Stimulated activated CD8-positive, alpha-beta memory T cell treated with anti-CD3 and anti-CD28 coated beads, Interleukin-12 subunit alpha, Interleukin-12 subunit beta, amount 100 ng/mL, for 24 hours (primary cell): ENCODE measurements around the gene PTGES2.
A peak's percentile ranks its signal among the peaks of the same experiment; 100 is the strongest.

ENCODE experiments used
- DNase-seq: peaks from one replicate; pipeline ENCODE4 v3.0.0-alpha.2; 2020; ENCODE audit errors: extremely low read depth

Gene PTGES2

DNA sequence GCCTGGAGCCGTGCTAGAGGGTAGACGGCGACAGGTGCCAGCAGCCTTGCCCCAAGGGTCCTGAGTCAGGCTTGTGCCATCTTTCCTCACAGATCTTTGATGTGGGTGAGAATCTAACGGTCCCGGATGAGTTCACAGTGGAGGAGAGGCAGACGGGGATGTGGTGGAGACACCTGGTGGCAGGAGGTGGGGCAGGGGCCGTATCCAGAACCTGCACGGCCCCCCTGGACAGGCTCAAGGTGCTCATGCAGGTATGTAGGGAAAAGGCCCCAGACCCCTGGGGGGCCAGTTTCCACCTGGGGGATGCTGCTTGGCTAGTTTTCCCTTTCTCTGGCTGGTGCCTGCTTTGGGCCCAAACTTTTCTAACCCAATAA lies 24.0 kb downstream of the PTGES2 start:
- no peak for DNase-seq

- no peak for DNase-seq
Measured at GRCh38 chr9:128102861-128103588, 24.5 kb downstream of the PTGES2 start.

DNA sequence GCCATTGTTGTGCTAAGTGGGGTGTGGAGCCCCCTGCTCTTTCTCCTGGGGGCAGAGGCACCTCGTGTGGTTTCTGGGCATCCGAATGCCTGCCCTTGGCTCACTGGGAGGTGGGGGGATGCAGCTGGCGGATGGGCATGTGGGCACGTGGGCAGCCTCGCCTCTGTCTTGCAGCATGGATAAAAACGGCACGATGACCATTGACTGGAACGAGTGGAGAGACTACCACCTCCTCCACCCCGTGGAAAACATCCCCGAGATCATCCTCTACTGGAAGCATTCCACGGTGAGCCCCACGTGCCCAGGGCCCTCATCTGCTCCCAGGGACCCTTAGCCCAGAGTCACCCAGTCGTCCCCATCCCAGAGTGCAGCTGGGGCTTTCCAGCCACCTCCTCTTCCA lies 25.3 kb downstream of the PTGES2 start:
- DNase-seq: no peak

DNA sequence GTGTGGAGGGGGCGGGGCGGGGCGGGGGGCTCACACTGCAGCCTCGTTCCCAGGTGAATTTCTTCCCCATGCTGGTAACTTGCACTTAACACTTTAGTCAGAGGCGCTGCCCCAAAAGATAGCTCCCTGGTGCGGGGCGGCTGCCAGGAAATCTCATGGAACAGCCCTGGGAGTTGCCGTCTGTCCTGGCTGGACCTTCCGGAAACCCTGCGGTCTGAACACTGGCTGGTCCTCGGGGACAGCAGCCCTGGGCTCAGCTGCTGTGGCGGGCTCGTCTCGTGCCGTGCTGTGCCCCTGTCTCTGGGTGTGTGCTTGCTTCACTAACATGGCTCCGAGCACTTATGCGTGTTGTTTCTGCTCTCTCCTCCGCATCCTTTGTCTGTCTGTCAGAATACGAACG lies 25.8 kb downstream of the PTGES2 start:
- no peak for DNase-seq

DNA sequence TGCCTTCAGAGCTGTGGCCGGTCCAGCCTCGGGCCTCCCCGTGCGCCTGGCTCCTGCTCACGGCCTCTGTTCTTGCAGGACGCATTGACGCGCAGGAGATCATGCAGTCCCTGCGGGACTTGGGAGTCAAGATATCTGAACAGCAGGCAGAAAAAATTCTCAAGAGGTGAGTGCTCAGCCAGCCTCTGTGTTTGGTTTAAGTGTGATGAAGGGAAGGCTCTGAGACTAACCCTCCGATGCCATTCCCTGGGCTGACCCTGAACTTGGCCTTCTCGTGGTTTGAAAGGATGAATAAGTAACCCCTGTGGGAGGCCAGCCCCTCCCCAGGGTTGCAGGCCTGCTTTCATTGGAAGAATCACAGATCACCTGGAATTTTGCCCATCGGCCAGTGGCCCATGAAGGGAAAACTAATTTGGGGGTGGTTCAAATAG lies 26.3 kb downstream of the PTGES2 start:
- DNase-seq: no peak

GRCh38 chr9:128100581-128100980 lies 26.9 kb downstream of the PTGES2 start:
- no peak for DNase-seq

DNA sequence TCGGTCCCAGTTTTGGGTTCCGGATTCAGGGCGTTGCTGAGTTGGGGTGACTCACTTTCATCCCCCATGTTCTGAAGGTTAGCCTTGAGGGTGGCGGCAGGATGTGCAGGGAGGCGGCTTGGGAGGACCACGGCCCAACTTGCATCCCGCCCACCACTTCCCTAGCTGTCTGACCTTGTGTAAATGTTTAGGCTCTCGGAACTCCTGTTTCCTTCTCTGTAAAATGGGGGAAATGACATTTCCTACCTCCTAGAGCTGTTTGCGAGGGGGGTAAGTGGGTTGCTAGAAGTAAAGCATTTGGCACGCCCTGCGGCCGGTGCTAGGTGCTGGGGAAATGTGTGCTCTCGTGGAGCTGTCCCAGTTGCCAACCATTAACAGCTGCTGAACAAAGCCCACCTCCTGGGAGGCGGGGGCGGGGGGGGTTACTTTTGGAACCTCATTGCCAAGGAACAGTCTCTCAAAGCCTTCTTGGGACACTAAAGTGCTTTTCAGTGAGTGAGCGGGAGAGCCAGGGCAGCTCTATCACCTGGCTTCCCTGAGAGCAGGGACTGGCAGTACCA lies 27.5 kb downstream of the PTGES2 start:
- DNase-seq: no peak

DNA sequence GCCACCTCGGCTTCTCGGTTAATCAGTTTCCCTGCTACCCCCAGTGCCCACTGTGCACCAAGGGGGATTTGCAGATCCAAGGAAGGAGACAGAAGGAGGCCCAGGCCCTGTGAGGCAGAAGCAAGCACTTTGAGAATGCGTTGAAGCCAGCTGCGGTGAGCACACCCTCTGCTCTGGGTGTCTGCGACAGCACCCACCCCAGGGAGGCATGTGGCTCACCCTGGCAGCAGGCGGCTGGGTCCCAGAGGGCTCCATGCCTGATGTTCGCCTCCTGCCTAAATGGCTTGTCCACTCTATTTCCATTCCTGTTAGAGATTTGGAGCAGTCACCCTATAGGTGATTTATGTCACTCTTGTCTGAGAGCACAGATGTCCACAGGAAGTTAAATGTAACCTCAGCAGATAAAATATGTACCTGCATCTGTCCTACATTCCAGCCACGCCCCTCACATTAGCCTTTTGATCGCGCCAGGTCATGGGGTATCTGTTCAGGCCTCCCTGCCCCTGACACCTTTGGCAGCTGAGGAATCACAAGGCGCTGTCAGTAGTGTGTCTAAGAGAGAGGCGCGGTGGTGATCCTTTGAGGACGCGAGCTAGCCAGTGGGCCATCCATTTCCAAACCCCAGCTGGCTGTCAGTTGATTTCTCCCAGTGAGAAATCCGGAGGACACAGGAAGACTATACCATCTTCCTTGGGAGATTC lies 28.1 kb downstream of the PTGES2 start:
- no peak for DNase-seq

DNA sequence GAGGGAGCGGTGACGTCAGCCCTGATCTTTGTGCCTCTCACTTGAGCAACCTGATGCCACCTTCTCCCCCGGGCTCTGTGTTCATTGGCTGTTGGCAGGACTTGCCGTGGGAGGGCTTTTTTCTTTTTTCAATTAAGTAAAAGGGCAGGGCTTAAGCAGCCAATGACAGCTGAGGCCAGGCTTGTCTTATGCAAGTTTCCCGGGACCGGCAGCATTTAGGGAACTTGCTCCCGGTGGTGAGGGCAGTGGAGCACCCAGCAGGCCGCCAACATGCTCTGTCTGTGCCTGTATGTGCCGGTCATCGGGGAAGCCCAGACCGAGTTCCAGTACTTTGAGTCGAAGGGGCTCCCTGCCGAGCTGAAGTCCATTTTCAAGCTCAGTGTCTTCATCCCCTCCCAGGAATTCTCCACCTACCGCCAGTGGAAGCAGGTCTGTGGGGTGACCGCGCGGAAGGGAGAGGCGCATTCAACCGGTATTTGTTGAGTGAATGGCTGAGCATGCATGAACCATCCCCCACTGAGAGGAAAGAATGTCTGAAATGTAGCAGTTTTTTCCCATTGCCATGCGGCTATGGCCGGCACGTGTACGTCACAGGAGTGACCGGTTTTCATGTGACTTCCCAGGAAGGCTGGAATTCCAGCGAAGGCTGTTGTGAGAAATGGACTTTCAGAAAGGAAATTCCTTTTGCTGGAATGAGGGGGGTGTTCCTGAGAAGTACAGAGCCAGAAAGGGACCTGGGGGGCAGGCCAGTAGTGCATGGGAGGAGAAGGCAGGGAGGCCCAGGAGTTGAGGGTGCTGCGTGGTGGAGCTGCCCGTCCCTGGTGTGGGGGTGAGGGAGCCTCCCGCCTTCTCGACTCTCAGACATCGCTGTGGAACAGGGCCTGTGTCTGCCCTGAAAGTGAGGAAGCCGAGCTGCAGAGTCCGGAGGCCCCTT lies 29.0 kb downstream of the PTGES2 start:
- DNase-seq: peak; percentile 30

DNA sequence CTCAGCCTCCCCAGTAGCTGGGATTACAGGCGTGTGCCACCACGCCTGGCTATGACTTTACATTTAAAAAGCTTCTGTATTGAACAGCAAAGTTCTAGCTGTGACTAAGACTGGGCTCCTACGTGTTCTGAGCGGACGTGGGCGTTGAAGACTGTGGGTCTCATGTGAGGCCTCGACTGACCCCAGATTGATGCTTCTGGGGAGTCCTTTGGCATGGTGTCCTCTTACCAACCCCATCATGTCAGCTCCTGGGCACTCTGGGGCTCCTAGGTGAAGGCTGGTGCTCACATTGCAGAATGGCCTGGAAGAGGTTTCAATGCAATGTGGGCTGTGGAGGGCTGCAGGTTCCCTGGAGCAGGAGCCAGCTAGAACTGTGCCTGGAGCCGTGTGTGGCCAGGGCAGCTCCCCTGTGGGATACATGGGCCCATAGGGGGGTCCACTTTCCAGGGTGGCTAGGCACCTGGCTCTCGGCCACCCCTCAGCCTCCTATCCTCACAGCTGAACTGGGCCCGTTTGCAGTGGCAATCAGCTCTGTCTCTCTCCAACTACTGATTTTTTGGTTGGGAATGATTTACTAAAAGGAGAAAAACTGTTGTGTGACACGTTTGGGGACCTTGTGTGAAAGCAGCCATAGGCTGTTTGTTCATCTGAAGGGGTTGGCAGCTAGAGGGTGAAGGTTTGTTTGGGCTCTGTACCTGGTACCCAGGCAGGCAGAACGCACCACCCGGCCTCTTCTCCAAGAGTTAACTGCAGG lies 29.8 kb downstream of the PTGES2 start:
- no peak for DNase-seq

DNA sequence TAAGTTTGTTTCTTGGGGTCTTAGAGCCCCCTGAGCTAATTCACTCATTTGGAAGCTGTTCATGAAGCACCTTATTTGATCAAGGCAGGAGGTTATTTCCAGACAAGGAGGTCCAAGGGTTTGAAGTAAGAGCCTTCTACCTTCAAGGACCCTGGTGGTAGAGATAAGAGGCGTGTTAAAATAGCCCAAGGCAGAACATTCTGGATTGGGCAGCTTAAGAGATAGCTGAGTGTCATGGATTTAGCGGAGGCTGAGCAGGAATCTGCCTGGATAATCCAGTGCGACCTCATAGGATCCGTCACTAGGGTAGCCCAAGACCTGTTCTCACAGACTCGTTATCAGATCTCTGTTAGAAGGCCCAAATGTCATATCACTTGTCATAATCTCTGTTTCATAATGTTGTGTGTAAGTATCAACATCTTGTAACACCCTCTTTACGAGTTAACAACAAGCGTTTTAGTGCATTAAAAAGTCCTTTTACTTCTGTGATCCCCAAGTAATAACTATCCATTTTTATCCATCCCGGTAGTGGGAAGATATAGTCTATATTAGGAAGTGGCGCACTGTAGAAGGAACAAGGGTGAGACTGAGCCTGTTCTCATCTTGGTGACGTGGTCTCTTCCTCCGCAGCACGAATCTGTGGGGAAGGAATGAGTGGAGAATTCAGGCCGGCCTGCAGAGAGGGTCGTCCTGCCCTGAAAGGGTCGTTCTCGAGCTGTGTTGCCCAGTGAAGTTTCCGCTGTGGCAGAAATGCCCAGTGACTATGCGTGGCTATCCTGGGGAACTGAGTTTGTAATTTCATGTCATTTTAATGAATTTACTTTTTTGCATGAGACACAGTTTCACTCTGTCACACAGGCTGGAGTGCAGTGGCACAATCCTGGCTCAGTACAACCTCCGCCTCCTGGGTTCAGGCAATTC lies 30.7 kb downstream of the PTGES2 start:
- DNase-seq: no peak

DNA sequence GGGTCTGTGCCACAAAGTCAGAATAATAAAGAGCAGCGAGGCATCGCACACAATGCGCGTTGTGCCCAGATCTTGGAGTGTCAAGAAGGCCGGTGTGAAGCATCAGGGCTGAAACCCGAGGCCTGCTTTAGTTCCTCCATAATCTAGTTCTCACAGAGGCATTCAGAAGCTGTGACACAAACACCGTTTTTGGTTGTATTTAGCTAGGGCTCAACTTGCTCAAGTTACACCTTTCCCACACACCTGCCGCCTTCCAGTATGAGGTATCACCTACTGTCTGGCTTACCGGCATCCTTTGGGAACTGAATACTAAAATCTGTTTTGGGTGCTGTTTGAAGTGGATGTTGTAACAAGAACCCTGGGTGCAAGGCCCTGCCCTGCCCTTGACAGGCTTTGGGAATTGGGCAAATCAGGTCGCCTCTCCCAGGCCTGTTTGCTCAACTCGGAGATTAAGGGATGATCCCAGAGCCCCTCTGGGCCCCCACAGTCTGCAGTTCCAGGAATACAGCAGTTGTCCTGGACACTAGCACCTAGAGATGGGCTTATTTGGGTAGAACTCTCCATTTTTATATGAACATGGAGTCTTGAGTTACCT lies 32.5 kb downstream of the PTGES2 start:
- DNase-seq: no peak

GRCh38 chr9:128094166-128094949 lies 33.2 kb downstream of the PTGES2 start:
- peak; percentile 67 for DNase-seq

DNA sequence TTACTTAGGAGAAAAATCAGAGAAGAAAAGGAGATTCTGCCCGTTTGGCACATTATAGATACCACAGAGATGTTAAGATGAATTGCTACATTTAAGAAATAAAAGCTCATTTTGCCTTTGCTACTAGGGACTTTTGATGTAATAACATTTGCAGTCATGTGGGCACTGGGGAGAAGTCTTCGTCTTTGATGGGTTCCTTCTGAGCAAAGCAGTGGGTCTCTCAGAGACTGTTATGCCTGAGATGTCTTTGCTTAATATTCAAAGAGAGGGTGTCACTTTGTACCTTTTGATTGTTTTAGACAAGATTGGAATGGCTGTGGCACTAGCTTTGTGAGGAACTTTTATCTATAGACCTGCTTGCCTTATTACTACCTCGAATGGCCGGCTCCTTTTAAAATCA lies 34.5 kb downstream of the PTGES2 start:
- DNase-seq: no peak

DNA sequence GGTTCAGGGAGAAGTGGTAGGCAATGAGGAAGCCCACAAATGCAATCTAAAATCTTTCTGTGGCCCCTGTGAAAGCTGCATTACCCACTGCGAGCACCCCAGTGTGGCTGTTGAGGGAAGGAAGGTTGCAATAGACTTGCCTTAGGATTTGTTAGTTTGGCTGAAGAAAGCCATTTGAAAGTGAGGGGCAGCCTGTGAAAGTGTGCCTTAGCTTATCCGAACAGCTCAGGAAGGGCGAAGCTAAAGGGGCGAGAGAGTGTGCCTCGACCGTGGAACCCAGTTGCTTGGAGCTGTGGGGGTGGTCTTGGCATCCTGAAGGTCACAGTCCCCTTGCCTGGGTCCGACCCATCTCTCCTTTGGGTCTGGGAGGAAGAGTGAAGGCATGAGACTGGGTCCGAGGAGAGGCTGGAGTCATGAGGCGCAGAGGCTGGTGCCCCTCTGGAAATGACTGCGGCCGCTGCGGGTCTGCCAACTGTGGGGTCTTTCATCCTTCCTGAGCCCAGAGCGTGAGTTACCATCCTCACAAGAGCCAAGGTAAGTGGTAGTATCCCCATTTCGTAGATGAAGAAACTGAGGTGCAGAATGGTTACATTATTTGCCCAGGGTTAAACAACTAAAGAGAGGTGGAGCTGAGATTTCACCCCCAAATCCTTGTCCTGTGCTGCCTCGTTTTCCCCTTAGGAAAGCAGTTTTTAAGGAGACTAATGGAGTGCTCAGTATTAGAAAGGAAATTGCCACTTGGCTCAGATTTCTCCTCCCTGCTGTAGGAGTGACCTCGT lies 35.1 kb downstream of the PTGES2 start:
- no peak for DNase-seq

DNA sequence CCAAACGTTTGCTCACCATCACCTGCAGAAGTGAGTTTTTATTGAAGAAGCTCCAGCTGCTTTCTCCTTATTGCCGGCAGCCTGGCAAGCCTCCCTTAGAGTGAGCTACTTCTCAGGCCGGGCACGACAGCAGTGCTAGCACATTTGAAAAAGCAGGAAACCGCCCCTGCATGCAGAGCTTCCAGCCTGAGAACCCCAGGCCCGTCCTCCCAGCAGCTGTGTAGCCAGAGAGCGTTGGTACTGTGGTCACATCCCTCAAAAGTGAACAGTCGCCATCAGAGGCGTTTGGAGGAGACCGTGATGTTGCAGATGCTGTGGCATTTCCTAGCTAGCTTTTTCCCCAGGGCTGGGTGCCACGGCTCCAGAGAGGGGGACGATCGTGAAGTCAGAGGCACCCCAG lies 36.0 kb downstream of the PTGES2 start:
- DNase-seq: no peak

DNA sequence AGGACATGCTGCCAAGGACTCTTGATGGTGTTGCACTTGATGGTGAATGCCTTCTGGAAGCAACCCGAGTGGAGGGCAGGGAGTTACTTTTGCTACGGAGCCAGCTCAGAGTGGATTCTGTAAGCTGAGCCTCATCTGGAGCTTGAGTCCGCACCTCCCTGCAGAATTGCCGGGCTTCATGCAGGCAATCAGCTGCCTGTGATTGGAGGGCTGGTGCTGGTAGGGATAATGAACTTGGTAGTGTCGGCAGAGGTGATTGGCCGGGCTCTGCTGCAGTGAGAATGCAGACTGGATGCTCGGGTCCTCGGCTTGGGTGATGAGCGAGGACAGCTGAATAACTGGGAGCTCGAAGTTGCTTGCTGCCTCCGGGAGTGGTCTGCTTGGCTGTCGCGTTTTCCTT lies 36.4 kb downstream of the PTGES2 start:
- no peak for DNase-seq

GRCh38 chr9:128089299-128089698 lies 38.2 kb downstream of the PTGES2 start:
- no peak for DNase-seq
